HG02678 (cell line): Measurements from ENCODE around the gene KRTAP4-2.
"Not testable (repeated sequence)": the region's sequence is repeated elsewhere in the genome, so short reads cannot be mapped to it uniquely, and the experiment has no call there.

ENCODE experiments used
- ATAC-seq: cut with Tn5 transposase; IDR thresholded peaks from one replicate; pipeline ENCODE4 v1.9.1; 2021; ENCODE audit warnings: mild to moderate bottlenecking, moderate library complexity; ENCODE audit not compliant: unreplicated experiment

KRTAP4-2 gene

GRCh38 chr17:41177727-41178271, at the start of gene KRTAP4-2:
KRTAP4-2 (minus strand) TSS chr17:41178221; CDS start chr17:41178164, 57 bp downstream.
- no peak for ATAC-seq

DNA sequence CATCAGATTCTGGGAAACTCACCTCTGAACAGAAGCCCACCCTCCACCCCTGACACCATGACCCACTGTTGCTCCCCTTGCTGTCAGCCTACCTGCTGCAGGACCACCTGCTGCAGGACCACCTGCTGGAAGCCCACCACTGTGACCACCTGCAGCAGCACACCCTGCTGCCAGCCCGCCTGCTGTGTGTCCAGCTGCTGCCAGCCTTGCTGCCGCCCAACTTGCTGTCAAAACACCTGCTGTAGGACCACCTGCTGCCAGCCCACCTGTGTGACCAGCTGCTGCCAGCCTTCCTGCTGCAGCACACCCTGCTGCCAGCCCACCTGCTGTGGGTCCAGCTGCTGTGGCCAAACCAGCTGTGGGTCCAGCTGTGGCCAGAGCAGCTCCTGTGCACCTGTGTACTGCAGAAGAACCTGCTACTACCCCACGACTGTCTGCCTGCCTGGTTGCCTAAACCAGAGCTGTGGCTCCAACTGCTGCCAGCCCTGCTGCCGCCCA, 48.6 kb upstream of the KRTAP4-2 start, which contains the start of gene KRTAP9-2:
Gene KRTAP9-2 (plus strand): TSS at position 51 of the 498 bp plus-strand sequence. CDS start 7 bp downstream, at position 58.
- not testable (repeated sequence) for ATAC-seq

DNA sequence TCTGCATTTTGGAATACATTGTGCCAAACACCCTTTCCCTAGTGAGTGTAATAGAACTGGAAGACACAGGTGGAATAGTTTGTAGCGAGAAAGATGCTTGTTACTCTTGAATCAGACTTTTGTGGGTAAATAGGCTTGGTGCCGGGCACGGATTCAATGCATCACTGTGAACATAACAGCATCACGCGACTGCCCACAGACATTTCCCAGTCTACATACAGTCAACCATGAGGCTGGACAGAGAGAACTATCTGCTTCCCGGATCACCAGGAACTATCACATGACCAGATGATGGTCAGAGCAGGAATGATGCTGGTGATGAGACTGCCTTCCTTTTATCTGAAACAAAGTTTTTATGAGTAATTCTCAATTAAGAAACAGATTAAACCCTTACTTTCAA, 48.0 kb upstream of the KRTAP4-2 start:
- no peak for ATAC-seq

- no peak for ATAC-seq
Observed at GRCh38 chr17:41223821-41224220, 45.8 kb upstream of the KRTAP4-2 start.

GRCh38 chr17:41215681-41216080, 37.7 kb upstream of the KRTAP4-2 start:
- ATAC-seq, result no peak

- ATAC-seq, result no peak
Observed at GRCh38 chr17:41212524-41213169, 34.6 kb upstream of the KRTAP4-2 start.

GRCh38 chr17:41211845-41212466, 33.9 kb upstream of the KRTAP4-2 start:
- no peak for ATAC-seq

GRCh38 chr17:41199421-41200078, 21.5 kb upstream of the KRTAP4-2 start:
- no peak for ATAC-seq

GRCh38 chr17:41196068-41196467, 18.0 kb upstream of the KRTAP4-2 start:
- ATAC-seq, result no peak

- no peak for ATAC-seq
Observed at GRCh38 chr17:41190328-41190727, 12.3 kb upstream of the KRTAP4-2 start.

- ATAC-seq, result not testable (repeated sequence)
Observed at GRCh38 chr17:41189837-41190318, 11.9 kb upstream of the KRTAP4-2 start, which contains the start of gene KRTAP9-1. KRTAP9-1 (plus strand) TSS chr17:41189887; CDS start chr17:41189887, 0 bp downstream.

DNA sequence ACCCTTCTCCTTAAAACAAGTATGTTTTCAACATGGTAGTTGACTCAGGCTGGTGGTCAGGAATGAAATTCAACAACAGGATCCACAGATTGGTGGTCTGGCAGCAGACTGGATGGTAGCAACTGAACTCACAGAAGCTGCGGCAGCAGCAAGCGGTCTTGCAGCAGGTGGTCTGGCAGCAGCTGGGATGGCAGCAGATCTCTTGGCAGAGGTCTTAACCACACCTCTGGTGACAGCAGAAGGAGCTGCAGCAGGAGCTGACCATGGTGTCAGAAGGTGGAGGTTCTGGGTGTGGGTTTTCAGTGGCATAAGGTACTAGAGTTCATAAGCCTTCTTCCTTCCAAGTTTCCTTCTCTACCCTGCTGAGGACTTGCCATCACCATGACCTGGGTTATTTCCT, 8.9 kb upstream of the KRTAP4-2 start:
- ATAC-seq, result no peak

DNA sequence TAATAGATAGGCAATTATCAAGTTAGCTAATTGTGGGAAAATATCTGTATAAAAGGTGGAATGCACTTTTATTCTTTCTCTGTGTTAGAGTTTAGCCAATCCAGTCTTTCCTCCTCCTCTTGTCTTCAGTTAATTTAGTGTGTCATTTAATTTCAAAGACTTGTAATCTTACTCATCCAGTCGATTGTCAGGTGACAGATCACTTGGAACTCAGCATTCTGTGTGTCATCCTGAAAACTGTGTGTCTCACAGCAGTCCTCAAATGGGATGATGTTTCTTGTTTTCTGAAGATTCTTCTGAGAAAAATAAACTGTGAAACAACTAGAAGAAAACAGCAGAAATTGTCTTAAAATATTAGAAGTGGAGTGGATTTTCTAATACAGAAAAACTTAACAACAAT, 7.0 kb upstream of the KRTAP4-2 start:
- ATAC-seq, result no peak

- ATAC-seq, result no peak
Observed at GRCh38 chr17:41184480-41184961, 6.5 kb upstream of the KRTAP4-2 start, which contains the start of gene KRTAP4-1. KRTAP4-1 (minus strand) TSS chr17:41184911; CDS start chr17:41184854, 57 bp downstream.

- no peak for ATAC-seq
Observed at GRCh38 chr17:41178843-41179616, 1.0 kb upstream of the KRTAP4-2 start.

DNA sequence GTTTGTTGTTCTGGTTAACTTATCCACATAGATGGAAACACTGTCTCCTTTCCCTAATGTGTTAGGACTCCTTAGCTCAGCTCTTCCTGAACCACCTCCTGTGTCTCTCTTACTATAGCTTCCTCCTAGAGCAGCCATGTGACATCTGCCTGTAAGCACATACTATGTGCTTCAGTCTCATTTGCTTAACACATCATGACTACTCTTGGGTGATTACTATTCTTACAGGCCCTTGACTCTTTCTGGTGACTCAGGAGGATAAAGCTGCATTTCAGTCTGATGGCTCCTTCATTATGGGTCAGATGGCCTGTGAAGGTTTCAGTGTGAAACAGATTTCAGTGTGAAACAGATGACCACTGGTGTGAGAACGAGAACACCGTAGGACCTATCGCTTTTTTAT, 320 bp upstream of the KRTAP4-2 start:
- no peak for ATAC-seq

DNA sequence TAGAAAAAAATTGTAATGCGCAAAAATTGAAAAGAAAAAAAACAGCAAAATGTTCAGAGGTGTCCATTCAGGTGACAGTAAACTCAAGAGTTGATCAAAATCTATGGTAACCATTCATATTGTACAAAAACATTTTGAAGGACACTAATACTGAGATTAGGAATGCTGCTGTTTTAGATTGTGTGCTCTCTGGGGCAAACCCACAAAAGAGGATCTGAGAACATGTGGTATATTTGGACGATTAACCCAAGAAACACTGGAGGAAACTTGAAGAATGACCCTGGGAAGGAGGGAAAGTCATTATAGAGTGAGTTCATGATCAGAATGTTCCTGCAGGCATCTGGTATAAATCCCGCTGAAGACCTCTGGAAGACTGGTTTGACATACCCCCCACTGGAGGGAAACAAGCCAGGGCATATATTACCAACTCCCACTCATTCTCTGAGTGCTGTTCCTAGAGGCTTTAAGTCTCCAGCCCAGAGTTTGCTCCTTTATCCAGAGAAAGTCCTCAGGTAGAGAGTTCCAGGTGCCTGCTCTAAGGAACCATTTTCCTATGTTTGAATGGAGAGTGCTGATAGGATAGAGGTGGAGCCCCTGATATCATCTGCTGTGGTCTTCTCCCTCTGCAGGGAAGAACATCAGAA, 1.2 kb downstream of the KRTAP4-2 start:
- no peak for ATAC-seq

DNA sequence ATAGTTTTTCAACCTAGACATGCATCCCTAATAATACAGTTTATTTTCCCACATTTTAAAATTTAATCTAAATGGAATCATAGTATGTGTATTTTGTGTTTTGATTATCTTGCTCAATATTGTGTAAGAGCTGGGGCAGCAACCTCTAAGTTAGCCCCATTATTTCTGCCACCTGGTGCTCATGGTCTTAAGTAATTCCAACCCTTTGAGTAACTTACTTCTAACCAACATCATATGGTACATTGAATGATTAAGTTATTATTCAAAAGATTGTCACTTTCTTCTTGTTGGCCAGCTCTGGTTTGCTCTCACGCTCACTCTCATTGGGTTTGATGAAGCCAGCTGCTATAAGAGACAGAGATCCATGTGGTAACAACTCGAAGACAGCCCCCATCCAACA, 6.1 kb downstream of the KRTAP4-2 start:
- no peak for ATAC-seq

- no peak for ATAC-seq
Observed at GRCh38 chr17:41168121-41168520, 9.9 kb downstream of the KRTAP4-2 start, which contains the start of gene KRTAP4-3. KRTAP4-3 (minus strand) TSS chr17:41168221; CDS start chr17:41168172, 49 bp downstream.

GRCh38 chr17:41167561-41167960, 10.5 kb downstream of the KRTAP4-2 start:
- no peak for ATAC-seq
